ENCODE results near the gene MMP17.

The MMP17 gene

GRCh38 chr12:131830914-131831571 lies 2.9 kb downstream of the MMP17 start:
- DNase-seq: peak; percentile 36 to 64

- peak; percentile 49 to 65 for DNase-seq
Measured at GRCh38 chr12:131831635-131832041, 3.4 kb downstream of the MMP17 start.

- DNase-seq: peak; percentile 38 to 66
Measured at GRCh38 chr12:131832321-131833231, 4.4 kb downstream of the MMP17 start.

GRCh38 chr12:131833288-131833895 lies 5.2 kb downstream of the MMP17 start:
- DNase-seq: no peak

GRCh38 chr12:131833896-131834641 lies 5.9 kb downstream of the MMP17 start:
- peak; percentile 28 to 46 for DNase-seq

GRCh38 chr12:131834798-131835615 lies 6.8 kb downstream of the MMP17 start:
- DNase-seq: peak in 1 of 2 experiments; percentile 13

- no peak for DNase-seq
Measured at GRCh38 chr12:131835616-131836171, 7.5 kb downstream of the MMP17 start.

GRCh38 chr12:131836193-131836592 lies 8.0 kb downstream of the MMP17 start:
- peak in 1 of 2 experiments; percentile 14 for DNase-seq

- DNase-seq: no peak
Measured at GRCh38 chr12:131836714-131837397, 8.7 kb downstream of the MMP17 start.

GRCh38 chr12:131840643-131841416 lies 12.6 kb downstream of the MMP17 start:
- no peak for DNase-seq

GRCh38 chr12:131841547-131841946 lies 13.4 kb downstream of the MMP17 start:
- DNase-seq: no peak

- no peak for DNase-seq
Measured at GRCh38 chr12:131842169-131842568, 14.0 kb downstream of the MMP17 start.

- DNase-seq: no peak
Measured at GRCh38 chr12:131843527-131843926, 15.3 kb downstream of the MMP17 start.

GRCh38 chr12:131844140-131844539 lies 15.9 kb downstream of the MMP17 start:
- DNase-seq: no peak

- no peak for DNase-seq
Measured at GRCh38 chr12:131844656-131845055, 16.5 kb downstream of the MMP17 start.

- DNase-seq: peak in 1 of 2 experiments; percentile 42
Measured at GRCh38 chr12:131845121-131845520, 16.9 kb downstream of the MMP17 start.

GRCh38 chr12:131847456-131847855 lies 19.3 kb downstream of the MMP17 start:
- no peak for DNase-seq

- no peak for DNase-seq
Measured at GRCh38 chr12:131848753-131849152, 20.6 kb downstream of the MMP17 start.

- DNase-seq: no peak
Measured at GRCh38 chr12:131849700-131850553, 21.7 kb downstream of the MMP17 start.
